IPS DF 6.9 (cell line): ENCODE measurements around the gene MPEG1.

ENCODE experiments used
- DNase-seq: peaks from one replicate; pipeline ENCODE4 v3.0.0-alpha.2; 2013; ENCODE audit warnings: low read depth, low spot score
- H3K27ac ChIP-seq: one replicate; pipeline ENCODE4 v1.5.1; 2013; ENCODE audit warnings: low read length, control low read depth
- H3K27me3 ChIP-seq: 2 replicates; pipeline ENCODE4 v1.6.1; 2013; ENCODE audit warnings: mild to moderate bottlenecking, low read length; ENCODE audit not compliant: control insufficient read depth, insufficient read depth
- H3K36me3 ChIP-seq: 2 replicates; pipeline ENCODE4 v1.6.1; 2013; ENCODE audit warnings: low read length; ENCODE audit not compliant: control insufficient read depth, insufficient read depth
- H3K4me1 ChIP-seq: 2 replicates; pipeline ENCODE4 v1.6.1; 2013; ENCODE audit warnings: low read length; ENCODE audit not compliant: control insufficient read depth, insufficient read depth
- H3K4me3 ChIP-seq: 2 replicates; pipeline ENCODE4 v1.5.1; 2013; ENCODE audit warnings: mild to moderate bottlenecking, low read length
- H3K9me3 ChIP-seq: 2 replicates; pipeline ENCODE4 v1.6.1; 2013; ENCODE audit warnings: low read length, inconsistent platforms; ENCODE audit not compliant: control insufficient read depth, insufficient read depth
- WGBS: extraction: QIAGEN DNeasy Blood & Tissue Kit; methylation state at CpG from one replicate; pipeline ENCODE4 v1.1.7; 2013; ENCODE audit warnings: mixed read lengths, missing lambda C conversion rate; ENCODE audit not compliant: insufficient read length, insufficient coverage; 5-methylcytosine and 5-hydroxymethylcytosine counted together

Gene MPEG1

DNA sequence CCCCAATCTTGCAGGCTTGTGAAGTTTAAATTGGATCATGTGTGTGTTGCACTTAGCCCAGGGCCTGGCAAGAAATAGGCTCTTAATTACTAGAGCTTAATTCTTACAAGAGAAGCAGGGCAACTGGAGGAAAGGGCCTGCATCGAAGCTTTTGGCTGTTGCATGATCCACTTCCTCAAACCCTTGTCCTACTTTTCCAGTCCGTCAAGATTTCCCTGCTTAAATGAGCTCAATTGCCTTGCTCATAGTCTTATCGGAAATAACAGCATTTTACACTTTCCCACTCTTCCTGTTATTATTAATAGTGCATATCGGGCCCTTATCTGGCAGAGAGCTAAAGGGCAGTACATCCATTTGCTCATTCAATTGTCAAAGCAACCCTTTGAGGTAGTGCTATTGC, 22.7 kb downstream of the MPEG1 start:
- no peak overlapping the region for H3K4me3 ChIP-seq
- H3K4me1 ChIP-seq = 0 out of 2 replicates have a peak, but pooled peaks cover 3% of the 10 kb centered on the region
- H3K27ac ChIP-seq = no peak overlapping the region
- H3K9me3 ChIP-seq = no peaks in the 10 kb centered on the region
- WGBS = no CpG with 5 or more reads among the region's 4 CpGs
- no peaks in the 10 kb centered on the region; the same call in 1 of the 2 replicates for H3K36me3 ChIP-seq
- no peak for DNase-seq
- no peaks in the 10 kb centered on the region for H3K27me3 ChIP-seq

DNA sequence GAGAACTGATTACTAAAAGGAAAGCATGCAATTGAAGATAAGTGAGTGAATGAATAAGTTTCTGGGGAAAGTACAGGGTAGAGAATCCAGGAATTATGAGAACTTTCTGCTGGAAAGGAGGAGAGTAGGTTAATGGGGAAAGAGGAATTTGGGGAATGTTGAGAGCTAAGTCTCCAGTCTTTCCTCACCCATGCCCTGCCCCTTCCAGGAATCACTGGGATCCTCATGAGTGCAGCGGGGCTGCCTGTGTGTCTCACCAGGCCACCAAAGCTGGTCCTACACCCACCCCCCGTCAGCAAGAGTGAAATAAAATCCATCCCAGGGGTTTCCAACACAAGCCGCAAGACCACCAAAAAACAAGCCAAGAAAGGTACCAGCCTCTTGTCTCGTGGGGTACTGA, 23.8 kb downstream of the MPEG1 start:
- no peak for DNase-seq
- H3K36me3 ChIP-seq = no peaks in the 10 kb centered on the region; the same call in 1 of the 2 replicates
- WGBS = no CpG with 5 or more reads among the region's 4 CpGs
- 0 out of 2 replicates have a peak, but pooled peaks cover 3% of the 10 kb centered on the region for H3K4me1 ChIP-seq
- no peak overlapping the region for H3K4me3 ChIP-seq
- H3K27ac ChIP-seq = no peak overlapping the region
- H3K9me3 ChIP-seq = no peaks in the 10 kb centered on the region
- H3K27me3 ChIP-seq = no peaks in the 10 kb centered on the region

GRCh38 chr11:59187587-59187986, 25.1 kb downstream of the MPEG1 start:
- H3K4me1 ChIP-seq = 0 out of 2 replicates have a peak, but pooled peaks cover 3% of the 10 kb centered on the region
- no CpG with 5 or more reads among the region's 6 CpGs for WGBS
- DNase-seq = no peak
- H3K9me3 ChIP-seq = no peaks in the 10 kb centered on the region
- H3K4me3 ChIP-seq = no peak overlapping the region
- H3K36me3 ChIP-seq = no peaks in the 10 kb centered on the region; the same call in 1 of the 2 replicates
- H3K27me3 ChIP-seq = no peaks in the 10 kb centered on the region
- no peak overlapping the region for H3K27ac ChIP-seq

GRCh38 chr11:59187035-59187434, 25.7 kb downstream of the MPEG1 start:
- H3K27ac ChIP-seq = no peak overlapping the region
- no CpG with 5 or more reads among the region's 3 CpGs for WGBS
- H3K4me3 ChIP-seq = no peak overlapping the region
- DNase-seq = no peak
- H3K27me3 ChIP-seq = no peaks in the 10 kb centered on the region
- H3K4me1 ChIP-seq = 0 out of 2 replicates have a peak, but pooled peaks cover 3% of the 10 kb centered on the region
- H3K9me3 ChIP-seq = no peaks in the 10 kb centered on the region
- H3K36me3 ChIP-seq = peaks cover 2% of the 10 kb centered on the region; the same call in 1 of the 2 replicates

DNA sequence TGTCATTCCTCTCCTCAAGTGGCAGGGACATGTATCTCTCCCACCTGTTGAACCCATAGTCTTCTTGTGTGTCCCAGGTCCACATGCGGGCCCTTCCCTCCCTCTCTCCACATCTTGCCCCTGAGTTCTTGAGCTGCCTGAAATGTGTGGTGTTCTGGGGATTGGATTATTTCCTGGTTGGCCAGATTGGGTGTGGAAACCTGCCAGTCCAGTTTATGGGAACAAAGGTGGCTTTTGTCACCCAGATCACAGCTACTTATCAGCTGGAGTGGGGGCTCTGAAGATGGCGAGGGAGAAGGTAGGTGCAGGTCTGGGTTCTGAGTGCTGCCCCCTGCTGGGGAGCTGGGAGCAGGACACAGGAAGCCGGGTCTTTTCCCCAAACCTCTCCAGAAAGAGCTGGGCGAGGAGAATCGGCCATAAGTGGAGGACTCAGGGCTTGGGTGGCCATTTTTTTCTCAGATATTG, 26.6 kb downstream of the MPEG1 start:
- H3K9me3 ChIP-seq = no peaks in the 10 kb centered on the region
- no peak for DNase-seq
- H3K4me1 ChIP-seq = 0 out of 2 replicates have a peak, but pooled peaks cover 3% of the 10 kb centered on the region
- H3K36me3 ChIP-seq = peaks cover 3% of the 10 kb centered on the region; the same call in 1 of the 2 replicates
- no peak overlapping the region for H3K27ac ChIP-seq
- H3K4me3 ChIP-seq = no peak overlapping the region
- H3K27me3 ChIP-seq = no peaks in the 10 kb centered on the region
- no CpG with 5 or more reads among the region's 5 CpGs for WGBS

DNA sequence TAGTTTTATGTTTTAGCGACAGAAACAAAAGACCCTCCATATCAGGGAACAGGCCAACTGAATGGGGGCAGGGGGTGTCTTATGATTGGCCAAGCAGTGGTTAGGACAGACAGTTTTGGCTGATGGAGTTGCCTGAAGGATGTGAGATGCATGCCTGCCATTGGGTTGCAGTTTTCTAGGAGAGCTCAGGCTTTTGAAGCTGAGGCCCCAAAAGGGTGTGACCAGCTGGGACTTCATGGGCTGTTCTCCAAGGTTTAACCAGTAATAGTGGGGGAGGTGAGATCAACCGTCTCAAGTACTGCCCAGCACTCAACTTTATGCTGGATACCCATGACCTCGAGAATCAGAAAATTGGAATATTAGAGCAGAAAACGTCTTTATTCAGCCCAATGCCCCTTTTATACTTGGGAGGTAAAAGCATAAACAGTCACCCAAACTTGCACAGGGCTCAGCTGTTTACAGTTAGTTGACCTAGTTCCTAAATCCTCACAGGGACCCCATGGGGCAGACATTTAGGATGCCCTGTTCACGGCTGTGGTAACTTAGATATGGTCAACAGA, 27.3 kb downstream of the MPEG1 start:
- no peaks in the 10 kb centered on the region for H3K9me3 ChIP-seq
- no peak overlapping the region for H3K27ac ChIP-seq
- H3K4me1 ChIP-seq = 0 out of 2 replicates have a peak, but pooled peaks cover 3% of the 10 kb centered on the region
- peaks cover 3% of the 10 kb centered on the region; the same call in 1 of the 2 replicates for H3K36me3 ChIP-seq
- H3K4me3 ChIP-seq = no peak overlapping the region
- no peaks in the 10 kb centered on the region for H3K27me3 ChIP-seq
- no peak for DNase-seq
- WGBS = no CpG with 5 or more reads among the region's 5 CpGs

- Histone ChIP-seq H3K4me1 (0 out of 2 replicates have a peak, but pooled peaks cover 3% of the 10 kb centered on the region), H3K9me3 (no peaks in the 10 kb centered on the region), H3K27ac (no peak overlapping the region), H3K4me3 (no peak overlapping the region), H3K27me3 (no peaks in the 10 kb centered on the region), H3K36me3 (peaks cover 3% of the 10 kb centered on the region; the same call in 1 of the 2 replicates)
- DNase-seq = no peak
- no CpG with 5 or more reads among the region's 9 CpGs for WGBS
Observed at GRCh38 chr11:59184691-59185339, 27.9 kb downstream of the MPEG1 start.

GRCh38 chr11:59183771-59184170, 29.0 kb downstream of the MPEG1 start:
- H3K27me3 ChIP-seq = no peaks in the 10 kb centered on the region
- no peak overlapping the region for H3K27ac ChIP-seq
- H3K36me3 ChIP-seq = peaks cover 3% of the 10 kb centered on the region; the same call in 1 of the 2 replicates
- WGBS = no CpG with 5 or more reads among the region's 1 CpG
- H3K4me1 ChIP-seq = 0 out of 2 replicates have a peak, but pooled peaks cover 3% of the 10 kb centered on the region
- H3K4me3 ChIP-seq = no peak overlapping the region
- H3K9me3 ChIP-seq = no peaks in the 10 kb centered on the region
- DNase-seq = no peak

- DNase-seq = no peak
- Histone ChIP-seq H3K9me3 (no peaks in the 10 kb centered on the region), H3K4me1 (0 out of 2 replicates have a peak, but pooled peaks cover 3% of the 10 kb centered on the region), H3K4me3 (no peak overlapping the region), H3K27me3 (no peaks in the 10 kb centered on the region), H3K27ac (no peak overlapping the region), H3K36me3 (peaks cover 3% of the 10 kb centered on the region; the same call in 1 of the 2 replicates)
- no CpG with 5 or more reads among the region's 4 CpGs for WGBS
Observed at GRCh38 chr11:59182457-59183151, 30.1 kb downstream of the MPEG1 start.

GRCh38 chr11:59181746-59182456, 30.8 kb downstream of the MPEG1 start:
- peaks cover 3% of the 10 kb centered on the region; the same call in 1 of the 2 replicates for H3K36me3 ChIP-seq
- H3K4me3 ChIP-seq = no peak overlapping the region
- no peak overlapping the region for H3K27ac ChIP-seq
- peaks cover 3% of the 10 kb centered on the region; the same call in 1 of the 2 replicates for H3K4me1 ChIP-seq
- no peak for DNase-seq
- H3K27me3 ChIP-seq = no peaks in the 10 kb centered on the region
- no CpG with 5 or more reads among the region's 33 CpGs for WGBS
- no peaks in the 10 kb centered on the region for H3K9me3 ChIP-seq
